DND-41 (cell line): ENCODE measurements around the gene DLGAP4.
A peak's percentile ranks its signal among the peaks of the same experiment; 100 is the strongest.

Experiments
- ATAC-seq: fragments of 200-7000 bp; cut with Tn5 transposase; 3 replicates; pipeline ENCODE4 v1.9.1; 2021; ENCODE audit warnings: low read depth; ENCODE audit not compliant: insufficient read depth
- DNase-seq: peaks from one replicate; pipeline ENCODE4 v3.0.0-alpha.2; 2020
- H2AFZ ChIP-seq: 2 replicates; pipeline ENCODE4 v1.6.0; 2012; ENCODE audit warnings: low read depth, low read length
- H3K27ac ChIP-seq: 2 replicates; pipeline ENCODE4 v1.5.1; 2012; ENCODE audit warnings: low read length, inconsistent platforms
- H3K27me3 ChIP-seq: fragments of 200-600 bp; sonication (generic); 2 replicates; pipeline ENCODE4 v1.6.0; 2012; ENCODE audit warnings: low read length, mild to moderate bottlenecking, inconsistent platforms; ENCODE audit not compliant: insufficient read depth, poor library complexity
- H3K36me3 ChIP-seq: 2 replicates; pipeline ENCODE4 v1.5.1; 2012; ENCODE audit warnings: low read length, inconsistent platforms; ENCODE audit not compliant: insufficient read depth
- H3K4me1 ChIP-seq: 2 replicates; pipeline ENCODE4 v1.5.1; 2012; ENCODE audit warnings: mild to moderate bottlenecking, low read length; ENCODE audit not compliant: insufficient read depth
- H3K4me2 ChIP-seq: 2 replicates; pipeline ENCODE4 v1.6.0; 2012; ENCODE audit warnings: mild to moderate bottlenecking, moderate library complexity, low read length, inconsistent platforms; ENCODE audit not compliant: insufficient read depth
- H3K4me3 ChIP-seq, 2 experiments: fragments of 200-600 bp in 1 of 2; shearing (Covaris generic) in 1 of 2; 2 replicates each; pipeline ENCODE4 v1.5.1; 2012 to 2016; ENCODE audit warnings: inconsistent platforms in 2 of 2, low read length in 2 of 2, mild to moderate bottlenecking in 2 of 2, low read depth in 1 of 2, moderate library complexity in 1 of 2
- H3K79me2 ChIP-seq: 2 replicates; pipeline ENCODE4 v1.6.0; 2012; ENCODE audit warnings: low read length, inconsistent platforms; ENCODE audit not compliant: insufficient read depth
- H3K9ac ChIP-seq: 2 replicates; pipeline ENCODE4 v1.6.0; 2012; ENCODE audit warnings: low read depth, mild to moderate bottlenecking, inconsistent platforms, low read length, moderate library complexity
- H3K9me3 ChIP-seq: 2 replicates; pipeline ENCODE4 v1.5.1; 2012; ENCODE audit warnings: low read length, moderate library complexity, mild to moderate bottlenecking, inconsistent platforms; ENCODE audit not compliant: insufficient read depth, severe bottlenecking
- H4K20me1 ChIP-seq: 2 replicates; pipeline ENCODE4 v1.6.0; 2012; ENCODE audit warnings: low read length; ENCODE audit not compliant: insufficient read depth
- EZH2 ChIP-seq: IDR thresholded peaks from 3 replicates; pipeline ENCODE4 v1.6.1; 2012; ENCODE audit warnings: borderline replicate concordance, low read depth, mild to moderate bottlenecking, moderate library complexity, low read length, inconsistent platforms; ENCODE audit not compliant: severe bottlenecking
- TF ChIP-seq, protein P1 (sequence below): IDR thresholded peaks from 2 replicates; pipeline ENCODE4 v1.5.1; 2012; ENCODE audit warnings: borderline replicate concordance, low read length, moderate library complexity, mild to moderate bottlenecking; ENCODE audit not compliant: poor library complexity, severe bottlenecking; ENCODE audit errors: extremely low read depth

The DLGAP4 gene

DNA sequence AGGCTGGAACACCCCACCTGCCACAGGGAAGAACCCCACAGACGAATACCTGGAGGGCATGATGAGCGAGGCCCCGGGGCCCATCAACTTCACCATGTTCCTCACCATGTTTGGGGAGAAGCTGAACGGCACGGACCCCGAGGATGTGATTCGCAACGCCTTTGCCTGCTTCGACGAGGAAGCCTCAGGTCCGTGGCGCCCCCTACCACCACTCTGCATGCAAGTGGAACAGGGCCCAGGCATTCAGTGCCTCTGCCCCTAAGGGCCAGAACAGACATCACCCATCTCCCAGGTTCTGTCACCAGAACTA is 241.8 kb downstream of the DLGAP4 start:
- no peaks in the 10 kb centered on the region for H3K79me2 ChIP-seq
- H3K27ac ChIP-seq, result no peak overlapping the region
- ATAC-seq (no peak), DNase-seq (no peak)
- H2AFZ ChIP-seq, result no peak overlapping the region
- H3K4me2 ChIP-seq, result no peak overlapping the region
- no peak overlapping the region for H3K9ac ChIP-seq
- H3K4me3 ChIP-seq, result no peak overlapping the region
- H3K9me3 ChIP-seq, result no peaks in the 10 kb centered on the region
- H3K4me1 ChIP-seq, result no peaks in the 10 kb centered on the region
- H3K36me3 ChIP-seq, result no peaks in the 10 kb centered on the region
- TF ChIP-seq, protein P1, sequence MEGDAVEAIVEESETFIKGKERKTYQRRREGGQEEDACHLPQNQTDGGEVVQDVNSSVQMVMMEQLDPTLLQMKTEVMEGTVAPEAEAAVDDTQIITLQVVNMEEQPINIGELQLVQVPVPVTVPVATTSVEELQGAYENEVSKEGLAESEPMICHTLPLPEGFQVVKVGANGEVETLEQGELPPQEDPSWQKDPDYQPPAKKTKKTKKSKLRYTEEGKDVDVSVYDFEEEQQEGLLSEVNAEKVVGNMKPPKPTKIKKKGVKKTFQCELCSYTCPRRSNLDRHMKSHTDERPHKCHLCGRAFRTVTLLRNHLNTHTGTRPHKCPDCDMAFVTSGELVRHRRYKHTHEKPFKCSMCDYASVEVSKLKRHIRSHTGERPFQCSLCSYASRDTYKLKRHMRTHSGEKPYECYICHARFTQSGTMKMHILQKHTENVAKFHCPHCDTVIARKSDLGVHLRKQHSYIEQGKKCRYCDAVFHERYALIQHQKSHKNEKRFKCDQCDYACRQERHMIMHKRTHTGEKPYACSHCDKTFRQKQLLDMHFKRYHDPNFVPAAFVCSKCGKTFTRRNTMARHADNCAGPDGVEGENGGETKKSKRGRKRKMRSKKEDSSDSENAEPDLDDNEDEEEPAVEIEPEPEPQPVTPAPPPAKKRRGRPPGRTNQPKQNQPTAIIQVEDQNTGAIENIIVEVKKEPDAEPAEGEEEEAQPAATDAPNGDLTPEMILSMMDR, result peak; percentile 39
- TF ChIP-seq EZH2, result no peak
- peaks cover 3% of the 10 kb centered on the region; the same call in 1 of the 2 replicates for H4K20me1 ChIP-seq
- no peaks in the 10 kb centered on the region for H3K27me3 ChIP-seq

DNA sequence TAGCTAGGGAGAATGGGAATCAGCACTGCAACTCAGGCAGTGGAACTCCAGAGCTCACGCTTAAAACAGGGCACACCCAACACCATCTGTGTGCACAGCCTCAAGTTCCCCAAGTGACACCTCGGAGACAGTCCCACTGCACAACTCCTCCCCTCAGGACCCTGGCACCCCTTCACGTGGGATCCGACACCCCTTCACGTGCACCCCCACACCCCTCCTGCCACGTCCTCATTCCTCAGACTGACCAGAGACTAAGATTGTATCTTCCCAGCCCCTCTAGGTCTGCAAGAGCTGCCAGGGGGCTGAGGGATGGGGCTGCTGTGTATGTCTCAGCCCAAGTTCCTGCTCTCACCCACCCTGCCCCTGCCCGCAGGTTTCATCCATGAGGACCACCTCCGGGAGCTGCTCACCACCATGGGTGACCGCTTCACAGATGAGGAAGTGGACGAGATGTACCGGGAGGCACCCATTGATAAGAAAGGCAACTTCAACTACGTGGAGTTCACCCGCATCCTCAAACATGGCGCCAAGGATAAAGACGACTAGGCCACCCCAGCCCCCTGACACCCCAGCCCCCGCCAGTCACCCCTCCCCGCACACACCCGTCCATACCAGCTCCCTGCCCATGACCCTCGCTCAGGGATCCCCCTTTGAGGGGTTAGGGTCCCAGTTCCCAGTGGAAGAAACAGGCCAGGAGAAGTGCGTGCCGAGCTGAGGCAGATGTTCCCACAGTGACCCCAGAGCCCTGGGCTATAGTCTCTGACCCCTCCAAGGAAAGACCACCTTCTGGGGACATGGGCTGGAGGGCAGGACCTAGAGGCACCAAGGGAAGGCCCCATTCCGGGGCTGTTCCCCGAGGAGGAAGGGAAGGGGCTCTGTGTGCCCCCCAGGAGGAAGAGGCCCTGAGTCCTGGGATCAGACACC is 242.8 kb downstream of the DLGAP4 start:
- Histone ChIP-seq H3K79me2 (no peaks in the 10 kb centered on the region), H3K9me3 (no peaks in the 10 kb centered on the region), H2AFZ (no peak overlapping the region), H3K9ac (no peak overlapping the region), H3K4me1 (no peaks in the 10 kb centered on the region), H4K20me1 (peaks cover 3% of the 10 kb centered on the region; the same call in 1 of the 2 replicates), H3K27me3 (no peaks in the 10 kb centered on the region), H3K4me3 (no peak overlapping the region), H3K4me2 (no peak overlapping the region), H3K27ac (no peak overlapping the region), H3K36me3 (no peaks in the 10 kb centered on the region)
- ATAC-seq (no peak), DNase-seq (no peak)
- TF ChIP-seq EZH2, result no peak
- TF ChIP-seq, protein P1, result no peak

DNA sequence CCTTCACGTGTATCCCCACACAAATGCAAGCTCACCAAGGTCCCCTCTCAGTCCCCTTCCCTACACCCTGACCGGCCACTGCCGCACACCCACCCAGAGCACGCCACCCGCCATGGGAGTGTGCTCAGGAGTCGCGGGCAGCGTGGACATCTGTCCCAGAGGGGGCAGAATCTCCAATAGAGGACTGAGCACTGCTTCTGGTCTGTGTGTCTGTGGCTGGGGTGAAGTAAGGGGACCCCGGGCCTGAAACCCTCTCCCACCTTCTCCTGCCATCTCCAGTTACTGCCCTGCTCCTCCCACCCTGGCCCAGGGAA is 243.4 kb downstream of the DLGAP4 start:
- H4K20me1 ChIP-seq, result no peaks in the 10 kb centered on the region
- H3K4me2 ChIP-seq, result no peak overlapping the region
- H3K9me3 ChIP-seq, result no peaks in the 10 kb centered on the region
- no peaks in the 10 kb centered on the region for H3K79me2 ChIP-seq
- H3K9ac ChIP-seq, result no peak overlapping the region
- H3K36me3 ChIP-seq, result no peaks in the 10 kb centered on the region
- no peaks in the 10 kb centered on the region for H3K27me3 ChIP-seq
- H3K4me3 ChIP-seq, result no peak overlapping the region
- no peak for DNase-seq
- ATAC-seq, result no peak
- H2AFZ ChIP-seq, result no peak overlapping the region
- H3K27ac ChIP-seq, result no peak overlapping the region
- no peaks in the 10 kb centered on the region for H3K4me1 ChIP-seq
- no peak for TF ChIP-seq EZH2
- TF ChIP-seq, protein P1, result no peak
